ENCODE measurements around the gene SLC9B2. TPM values are rescaled to one million over a fixed set of nuclear protein-coding genes. Genes with fewer than 3 reads are reported as not detected.

Gene SLC9B2
- total RNA-seq, 2 experiments from 2014 or later = 26.5 to 36.5 TPM

DNA sequence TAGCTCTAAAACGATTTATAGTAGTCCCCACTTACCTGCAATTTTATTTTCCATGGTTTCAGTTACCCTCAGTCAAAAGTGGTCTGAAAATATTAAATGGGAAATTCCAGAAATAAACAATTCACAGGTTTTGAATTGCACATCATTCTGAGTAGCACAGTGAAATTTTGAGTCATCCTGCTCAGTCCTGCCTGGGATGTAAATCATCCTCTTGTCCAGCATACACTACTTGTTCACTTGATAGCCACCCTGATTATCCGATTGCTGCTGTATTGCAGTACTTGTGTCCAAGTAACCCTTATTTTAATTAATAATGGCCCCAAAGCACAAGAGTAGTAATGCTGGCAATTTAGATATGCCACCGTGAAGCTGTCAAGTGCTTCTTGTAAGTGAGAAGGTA, 46.6 kb upstream of the SLC9B2 start:
- Histone ChIP-seq H3K9me3 (ENCODE audit: low read length) (no peaks in the 10 kb centered on the region), H3K4me3 (ENCODE audit: low read depth, low read length, poor library complexity, severe bottlenecking) (no peak overlapping the region), H3K4me1 (ENCODE audit: insufficient read depth, low read length, poor library complexity, severe bottlenecking) (no peaks in the 10 kb centered on the region), H3K36me3 (ENCODE audit: insufficient read depth, low read length) (peaks cover 91% of the 10 kb centered on the region), H2AFZ (ENCODE audit: low read length) (no peak overlapping the region), H3K79me2 (ENCODE audit: insufficient read depth, low read depth, low read length) (no peaks in the 10 kb centered on the region), H4K20me1 (ENCODE audit: insufficient read depth, low read length) (no peaks in the 10 kb centered on the region), H3K4me2 (ENCODE audit: low read length) (no peak overlapping the region), H3K9me2 (ENCODE audit: insufficient read depth, low read length) (no peaks in the 10 kb centered on the region), H3K27ac (ENCODE audit: low read depth, low read length, poor library complexity, severe bottlenecking) (no peak overlapping the region)
- POLR2A ChIA-PET = interaction anchor here (0.7 kb wide), 1 partner anchor 318 kb away, joined by 6 read pairs; no protein-coding TSS in a partner anchor
- BruUV-seq (replicated peaks) = no TSS peak
- intact Hi-C loops (cut with micrococcal nuclease; ENCODE audit: unreplicated experiment) = no loop called here
- no peak for TF ChIP-seq EZH2phosphoT487 (IDR thresholded peaks at IDR 0.05; ENCODE audit: borderline replicate concordance, low read depth, low read length)
- TF ChIP-seq, protein P1, sequence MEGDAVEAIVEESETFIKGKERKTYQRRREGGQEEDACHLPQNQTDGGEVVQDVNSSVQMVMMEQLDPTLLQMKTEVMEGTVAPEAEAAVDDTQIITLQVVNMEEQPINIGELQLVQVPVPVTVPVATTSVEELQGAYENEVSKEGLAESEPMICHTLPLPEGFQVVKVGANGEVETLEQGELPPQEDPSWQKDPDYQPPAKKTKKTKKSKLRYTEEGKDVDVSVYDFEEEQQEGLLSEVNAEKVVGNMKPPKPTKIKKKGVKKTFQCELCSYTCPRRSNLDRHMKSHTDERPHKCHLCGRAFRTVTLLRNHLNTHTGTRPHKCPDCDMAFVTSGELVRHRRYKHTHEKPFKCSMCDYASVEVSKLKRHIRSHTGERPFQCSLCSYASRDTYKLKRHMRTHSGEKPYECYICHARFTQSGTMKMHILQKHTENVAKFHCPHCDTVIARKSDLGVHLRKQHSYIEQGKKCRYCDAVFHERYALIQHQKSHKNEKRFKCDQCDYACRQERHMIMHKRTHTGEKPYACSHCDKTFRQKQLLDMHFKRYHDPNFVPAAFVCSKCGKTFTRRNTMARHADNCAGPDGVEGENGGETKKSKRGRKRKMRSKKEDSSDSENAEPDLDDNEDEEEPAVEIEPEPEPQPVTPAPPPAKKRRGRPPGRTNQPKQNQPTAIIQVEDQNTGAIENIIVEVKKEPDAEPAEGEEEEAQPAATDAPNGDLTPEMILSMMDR (conservative IDR thresholded peaks at IDR 0.05; ENCODE audit: low read length) = no peak
- CTCF ChIA-PET (ENCODE audit: unreplicated experiment) = no interaction called here
- no peak for DNase-seq (ENCODE audit: low spot score)

DNA sequence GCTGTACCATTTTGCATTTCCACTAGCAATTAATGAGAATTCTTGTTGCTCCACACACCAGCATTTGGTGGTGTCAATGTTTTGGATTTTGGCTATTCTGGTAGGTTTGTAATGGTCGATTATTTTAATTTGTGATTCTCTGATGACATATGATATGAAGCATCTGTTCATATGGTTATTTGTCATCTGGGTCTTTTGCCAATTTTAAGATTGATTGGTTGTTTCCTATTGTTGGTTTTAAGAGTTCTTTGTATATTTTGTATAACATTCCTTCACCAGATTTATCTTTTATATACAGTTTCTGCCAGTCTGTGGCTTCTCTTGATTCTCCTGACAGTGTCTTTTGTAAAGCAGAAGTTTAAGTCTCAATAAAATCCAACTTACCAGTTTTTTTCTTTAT, 41.6 kb upstream of the SLC9B2 start:
- ChIA-PET POLR2A (interaction anchor here (0.6 kb wide), 1 partner anchor 67 kb away, joined by 4 read pairs; no protein-coding TSS in a partner anchor), CTCF (ENCODE audit: unreplicated experiment) (no interaction called here)
- peaks cover 70% of the 10 kb centered on the region for H3K36me3 ChIP-seq (ENCODE audit: insufficient read depth, low read length)
- H3K4me2 ChIP-seq (ENCODE audit: low read length) = no peak overlapping the region
- no peaks in the 10 kb centered on the region for H3K4me1 ChIP-seq (ENCODE audit: insufficient read depth, low read length, poor library complexity, severe bottlenecking)
- no peaks in the 10 kb centered on the region for H3K9me3 ChIP-seq (ENCODE audit: low read length)
- no peak for DNase-seq (ENCODE audit: low spot score)
- no peak overlapping the region for H3K27ac ChIP-seq (ENCODE audit: low read depth, low read length, poor library complexity, severe bottlenecking)
- no peak overlapping the region for H2AFZ ChIP-seq (ENCODE audit: low read length)
- H3K4me3 ChIP-seq (ENCODE audit: low read depth, low read length, poor library complexity, severe bottlenecking) = no peak overlapping the region
- H3K79me2 ChIP-seq (ENCODE audit: insufficient read depth, low read depth, low read length) = no peaks in the 10 kb centered on the region
- no peaks in the 10 kb centered on the region for H3K9me2 ChIP-seq (ENCODE audit: insufficient read depth, low read length)
- H4K20me1 ChIP-seq (ENCODE audit: insufficient read depth, low read length) = no peaks in the 10 kb centered on the region
- intact Hi-C loops (cut with micrococcal nuclease; ENCODE audit: unreplicated experiment) = no loop called here
- no TSS peak for BruUV-seq (replicated peaks)
- no peak for TF ChIP-seq EZH2phosphoT487 (IDR thresholded peaks at IDR 0.05; ENCODE audit: borderline replicate concordance, low read depth, low read length)
- TF ChIP-seq, protein P1 (conservative IDR thresholded peaks at IDR 0.05; ENCODE audit: low read length) = no peak

DNA sequence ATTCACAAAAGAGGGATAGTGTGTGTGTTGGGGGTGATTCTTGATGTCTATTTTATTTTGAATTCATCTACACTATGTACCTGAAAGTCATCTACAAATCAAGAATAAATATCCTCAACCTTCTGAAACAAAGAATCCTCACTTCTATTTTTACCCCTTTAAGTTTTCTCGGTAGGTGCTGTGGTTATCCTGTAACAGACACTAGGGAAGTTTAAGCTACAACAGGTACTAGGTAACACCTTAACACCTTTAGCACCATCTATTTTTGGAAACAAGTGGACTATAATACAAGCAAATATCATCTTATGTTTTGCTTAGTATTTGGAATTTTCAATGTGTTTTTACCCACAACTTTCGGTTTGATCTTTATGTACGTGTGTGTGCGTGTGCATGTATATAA, 35.0 kb upstream of the SLC9B2 start:
- no peak overlapping the region for H3K4me2 ChIP-seq (ENCODE audit: low read length)
- DNase-seq (ENCODE audit: low spot score) = no peak
- no peak overlapping the region for H3K4me3 ChIP-seq (ENCODE audit: low read depth, low read length, poor library complexity, severe bottlenecking)
- peaks cover 72% of the 10 kb centered on the region for H3K36me3 ChIP-seq (ENCODE audit: insufficient read depth, low read length)
- H3K9me3 ChIP-seq (ENCODE audit: low read length) = no peaks in the 10 kb centered on the region
- H3K79me2 ChIP-seq (ENCODE audit: insufficient read depth, low read depth, low read length) = no peaks in the 10 kb centered on the region
- no peak overlapping the region for H2AFZ ChIP-seq (ENCODE audit: low read length)
- no peak overlapping the region for H3K27ac ChIP-seq (ENCODE audit: low read depth, low read length, poor library complexity, severe bottlenecking)
- BruUV-seq (replicated peaks) = no TSS peak
- no peaks in the 10 kb centered on the region for H4K20me1 ChIP-seq (ENCODE audit: insufficient read depth, low read length)
- no peaks in the 10 kb centered on the region for H3K4me1 ChIP-seq (ENCODE audit: insufficient read depth, low read length, poor library complexity, severe bottlenecking)
- no peak for TF ChIP-seq EZH2phosphoT487 (IDR thresholded peaks at IDR 0.05; ENCODE audit: borderline replicate concordance, low read depth, low read length)
- TF ChIP-seq, protein P1 (conservative IDR thresholded peaks at IDR 0.05; ENCODE audit: low read length) = no peak
- POLR2A ChIA-PET = interaction anchor here (1.1 to 1.6 kb wide), 2 partner anchors 12 to 474 kb away, joined by 3 read pairs; partner anchors contain the start of gene BDH2
- CTCF ChIA-PET (ENCODE audit: unreplicated experiment) = no interaction called here
- no peaks in the 10 kb centered on the region for H3K9me2 ChIP-seq (ENCODE audit: insufficient read depth, low read length)
- intact Hi-C loops (cut with micrococcal nuclease; ENCODE audit: unreplicated experiment) = no loop called here

Data from OCI-LY7 (cell line).